HEK293 (cell line): ENCODE data around the gene DOK3.

Source experiments
- KLF8 ChIP-seq: fragments of 450-650 bp; formaldehyde crosslinking; IDR thresholded peaks from 2 replicates; pipeline ENCODE4 v1.5.1; 2016; ENCODE audit warnings: missing biosample characterization, missing genetic modification characterization
- TCF7L2 ChIP-seq: IDR thresholded peaks from 2 replicates; pipeline ENCODE4 v1.6.1; 2011; ENCODE audit warnings: low read depth, mild to moderate bottlenecking, inconsistent platforms, low read length, moderate library complexity, borderline replicate concordance
- ZNF510 ChIP-seq: fragments of 450-650 bp; formaldehyde crosslinking; IDR thresholded peaks from 2 replicates; pipeline ENCODE4 v1.5.1; 2018; ENCODE audit warnings: mild to moderate bottlenecking, missing genetic modification characterization, missing biosample characterization; ENCODE audit not compliant: insufficient replicate concordance
- ZNF791 ChIP-seq: fragments of 450-650 bp; formaldehyde crosslinking; IDR thresholded peaks from 2 replicates; pipeline ENCODE4 v1.5.1; 2016; ENCODE audit warnings: missing biosample characterization, missing genetic modification characterization
- TF ChIP-seq, protein P1 (sequence below): fragments of 450-650 bp; formaldehyde crosslinking; IDR thresholded peaks from 2 replicates; pipeline ENCODE4 v1.5.1; 2016; ENCODE audit warnings: missing biosample characterization, missing genetic modification characterization
- TF ChIP-seq, protein P2 (sequence below): fragments of 450-650 bp; formaldehyde crosslinking; IDR thresholded peaks from 2 replicates; pipeline ENCODE4 v1.5.1; 2016; ENCODE audit warnings: missing biosample characterization, missing genetic modification characterization
- TF ChIP-seq, protein P3 (sequence below): fragments of 450-650 bp; formaldehyde crosslinking; IDR thresholded peaks from 2 replicates; pipeline ENCODE4 v1.5.1; 2016; ENCODE audit warnings: missing biosample characterization, missing genetic modification characterization
- TF ChIP-seq, protein P4 (sequence below): fragments of 450-650 bp; formaldehyde crosslinking; IDR thresholded peaks from 2 replicates; pipeline ENCODE4 v1.5.1; 2016; ENCODE audit warnings: missing biosample characterization, missing genetic modification characterization, borderline replicate concordance

DNA sequence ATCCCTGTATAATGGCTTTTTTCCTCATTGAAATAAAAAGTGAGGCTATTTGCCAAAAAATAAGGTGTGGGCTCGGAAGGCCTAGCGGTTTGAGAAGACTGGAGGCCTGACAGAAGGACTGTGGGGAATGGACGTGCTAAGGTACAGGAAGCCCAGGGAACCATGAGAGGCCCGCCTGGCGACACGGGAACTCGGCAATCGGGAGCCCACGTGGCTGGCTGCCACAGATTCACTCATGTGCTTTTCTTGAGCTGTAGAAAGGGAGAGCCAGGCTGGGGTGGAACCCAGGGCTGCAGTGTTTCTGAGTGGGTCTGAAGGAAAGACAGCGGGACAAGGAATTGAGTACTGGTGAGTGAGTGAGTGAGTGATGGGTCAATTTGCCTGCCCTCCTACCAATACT is 19.0 kb upstream of the DOK3 start:
- no peak for TF ChIP-seq TCF7L2
- TF ChIP-seq, protein P1, sequence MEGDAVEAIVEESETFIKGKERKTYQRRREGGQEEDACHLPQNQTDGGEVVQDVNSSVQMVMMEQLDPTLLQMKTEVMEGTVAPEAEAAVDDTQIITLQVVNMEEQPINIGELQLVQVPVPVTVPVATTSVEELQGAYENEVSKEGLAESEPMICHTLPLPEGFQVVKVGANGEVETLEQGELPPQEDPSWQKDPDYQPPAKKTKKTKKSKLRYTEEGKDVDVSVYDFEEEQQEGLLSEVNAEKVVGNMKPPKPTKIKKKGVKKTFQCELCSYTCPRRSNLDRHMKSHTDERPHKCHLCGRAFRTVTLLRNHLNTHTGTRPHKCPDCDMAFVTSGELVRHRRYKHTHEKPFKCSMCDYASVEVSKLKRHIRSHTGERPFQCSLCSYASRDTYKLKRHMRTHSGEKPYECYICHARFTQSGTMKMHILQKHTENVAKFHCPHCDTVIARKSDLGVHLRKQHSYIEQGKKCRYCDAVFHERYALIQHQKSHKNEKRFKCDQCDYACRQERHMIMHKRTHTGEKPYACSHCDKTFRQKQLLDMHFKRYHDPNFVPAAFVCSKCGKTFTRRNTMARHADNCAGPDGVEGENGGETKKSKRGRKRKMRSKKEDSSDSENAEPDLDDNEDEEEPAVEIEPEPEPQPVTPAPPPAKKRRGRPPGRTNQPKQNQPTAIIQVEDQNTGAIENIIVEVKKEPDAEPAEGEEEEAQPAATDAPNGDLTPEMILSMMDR (tag by site-specific recombination) = no peak
- TF ChIP-seq KLF8 = no peak
- TF ChIP-seq ZNF510 = no peak
- TF ChIP-seq, protein P2, sequence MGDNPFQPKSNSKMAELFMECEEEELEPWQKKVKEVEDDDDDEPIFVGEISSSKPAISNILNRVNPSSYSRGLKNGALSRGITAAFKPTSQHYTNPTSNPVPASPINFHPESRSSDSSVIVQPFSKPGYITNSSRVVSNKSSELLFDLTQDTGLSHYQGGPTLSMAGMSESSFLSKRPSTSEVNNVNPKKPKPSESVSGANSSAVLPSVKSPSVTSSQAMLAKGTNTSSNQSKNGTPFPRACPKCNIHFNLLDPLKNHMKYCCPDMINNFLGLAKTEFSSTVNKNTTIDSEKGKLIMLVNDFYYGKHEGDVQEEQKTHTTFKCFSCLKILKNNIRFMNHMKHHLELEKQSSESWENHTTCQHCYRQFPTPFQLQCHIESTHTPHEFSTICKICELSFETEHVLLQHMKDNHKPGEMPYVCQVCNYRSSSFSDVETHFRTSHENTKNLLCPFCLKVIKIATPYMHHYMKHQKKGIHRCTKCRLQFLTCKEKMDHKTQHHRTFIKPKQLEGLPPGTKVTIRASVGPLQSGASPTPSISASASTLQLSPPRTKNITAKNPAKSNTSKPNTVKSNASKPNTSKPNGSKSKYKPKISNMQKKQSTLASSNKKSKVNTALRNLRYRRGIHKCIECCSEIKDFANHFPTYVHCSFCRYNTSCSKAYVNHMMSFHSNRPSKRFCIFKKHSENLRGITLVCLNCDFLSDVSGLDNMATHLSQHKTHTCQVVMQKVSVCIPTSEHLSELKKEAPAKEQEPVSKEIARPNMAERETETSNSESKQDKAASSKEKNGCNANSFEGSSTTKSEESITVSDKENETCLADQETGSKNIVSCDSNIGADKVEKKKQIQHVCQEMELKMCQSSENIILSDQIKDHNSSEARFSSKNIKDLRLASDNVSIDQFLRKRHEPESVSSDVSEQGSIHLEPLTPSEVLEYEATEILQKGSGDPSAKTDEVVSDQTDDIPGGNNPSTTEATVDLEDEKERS (tag by site-specific recombination) = no peak
- TF ChIP-seq, protein P3, sequence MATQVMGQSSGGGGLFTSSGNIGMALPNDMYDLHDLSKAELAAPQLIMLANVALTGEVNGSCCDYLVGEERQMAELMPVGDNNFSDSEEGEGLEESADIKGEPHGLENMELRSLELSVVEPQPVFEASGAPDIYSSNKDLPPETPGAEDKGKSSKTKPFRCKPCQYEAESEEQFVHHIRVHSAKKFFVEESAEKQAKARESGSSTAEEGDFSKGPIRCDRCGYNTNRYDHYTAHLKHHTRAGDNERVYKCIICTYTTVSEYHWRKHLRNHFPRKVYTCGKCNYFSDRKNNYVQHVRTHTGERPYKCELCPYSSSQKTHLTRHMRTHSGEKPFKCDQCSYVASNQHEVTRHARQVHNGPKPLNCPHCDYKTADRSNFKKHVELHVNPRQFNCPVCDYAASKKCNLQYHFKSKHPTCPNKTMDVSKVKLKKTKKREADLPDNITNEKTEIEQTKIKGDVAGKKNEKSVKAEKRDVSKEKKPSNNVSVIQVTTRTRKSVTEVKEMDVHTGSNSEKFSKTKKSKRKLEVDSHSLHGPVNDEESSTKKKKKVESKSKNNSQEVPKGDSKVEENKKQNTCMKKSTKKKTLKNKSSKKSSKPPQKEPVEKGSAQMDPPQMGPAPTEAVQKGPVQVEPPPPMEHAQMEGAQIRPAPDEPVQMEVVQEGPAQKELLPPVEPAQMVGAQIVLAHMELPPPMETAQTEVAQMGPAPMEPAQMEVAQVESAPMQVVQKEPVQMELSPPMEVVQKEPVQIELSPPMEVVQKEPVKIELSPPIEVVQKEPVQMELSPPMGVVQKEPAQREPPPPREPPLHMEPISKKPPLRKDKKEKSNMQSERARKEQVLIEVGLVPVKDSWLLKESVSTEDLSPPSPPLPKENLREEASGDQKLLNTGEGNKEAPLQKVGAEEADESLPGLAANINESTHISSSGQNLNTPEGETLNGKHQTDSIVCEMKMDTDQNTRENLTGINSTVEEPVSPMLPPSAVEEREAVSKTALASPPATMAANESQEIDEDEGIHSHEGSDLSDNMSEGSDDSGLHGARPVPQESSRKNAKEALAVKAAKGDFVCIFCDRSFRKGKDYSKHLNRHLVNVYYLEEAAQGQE (tag by site-specific recombination) = no peak
- no peak for TF ChIP-seq ZNF791 (tag by site-specific recombination)
- TF ChIP-seq, protein P4, sequence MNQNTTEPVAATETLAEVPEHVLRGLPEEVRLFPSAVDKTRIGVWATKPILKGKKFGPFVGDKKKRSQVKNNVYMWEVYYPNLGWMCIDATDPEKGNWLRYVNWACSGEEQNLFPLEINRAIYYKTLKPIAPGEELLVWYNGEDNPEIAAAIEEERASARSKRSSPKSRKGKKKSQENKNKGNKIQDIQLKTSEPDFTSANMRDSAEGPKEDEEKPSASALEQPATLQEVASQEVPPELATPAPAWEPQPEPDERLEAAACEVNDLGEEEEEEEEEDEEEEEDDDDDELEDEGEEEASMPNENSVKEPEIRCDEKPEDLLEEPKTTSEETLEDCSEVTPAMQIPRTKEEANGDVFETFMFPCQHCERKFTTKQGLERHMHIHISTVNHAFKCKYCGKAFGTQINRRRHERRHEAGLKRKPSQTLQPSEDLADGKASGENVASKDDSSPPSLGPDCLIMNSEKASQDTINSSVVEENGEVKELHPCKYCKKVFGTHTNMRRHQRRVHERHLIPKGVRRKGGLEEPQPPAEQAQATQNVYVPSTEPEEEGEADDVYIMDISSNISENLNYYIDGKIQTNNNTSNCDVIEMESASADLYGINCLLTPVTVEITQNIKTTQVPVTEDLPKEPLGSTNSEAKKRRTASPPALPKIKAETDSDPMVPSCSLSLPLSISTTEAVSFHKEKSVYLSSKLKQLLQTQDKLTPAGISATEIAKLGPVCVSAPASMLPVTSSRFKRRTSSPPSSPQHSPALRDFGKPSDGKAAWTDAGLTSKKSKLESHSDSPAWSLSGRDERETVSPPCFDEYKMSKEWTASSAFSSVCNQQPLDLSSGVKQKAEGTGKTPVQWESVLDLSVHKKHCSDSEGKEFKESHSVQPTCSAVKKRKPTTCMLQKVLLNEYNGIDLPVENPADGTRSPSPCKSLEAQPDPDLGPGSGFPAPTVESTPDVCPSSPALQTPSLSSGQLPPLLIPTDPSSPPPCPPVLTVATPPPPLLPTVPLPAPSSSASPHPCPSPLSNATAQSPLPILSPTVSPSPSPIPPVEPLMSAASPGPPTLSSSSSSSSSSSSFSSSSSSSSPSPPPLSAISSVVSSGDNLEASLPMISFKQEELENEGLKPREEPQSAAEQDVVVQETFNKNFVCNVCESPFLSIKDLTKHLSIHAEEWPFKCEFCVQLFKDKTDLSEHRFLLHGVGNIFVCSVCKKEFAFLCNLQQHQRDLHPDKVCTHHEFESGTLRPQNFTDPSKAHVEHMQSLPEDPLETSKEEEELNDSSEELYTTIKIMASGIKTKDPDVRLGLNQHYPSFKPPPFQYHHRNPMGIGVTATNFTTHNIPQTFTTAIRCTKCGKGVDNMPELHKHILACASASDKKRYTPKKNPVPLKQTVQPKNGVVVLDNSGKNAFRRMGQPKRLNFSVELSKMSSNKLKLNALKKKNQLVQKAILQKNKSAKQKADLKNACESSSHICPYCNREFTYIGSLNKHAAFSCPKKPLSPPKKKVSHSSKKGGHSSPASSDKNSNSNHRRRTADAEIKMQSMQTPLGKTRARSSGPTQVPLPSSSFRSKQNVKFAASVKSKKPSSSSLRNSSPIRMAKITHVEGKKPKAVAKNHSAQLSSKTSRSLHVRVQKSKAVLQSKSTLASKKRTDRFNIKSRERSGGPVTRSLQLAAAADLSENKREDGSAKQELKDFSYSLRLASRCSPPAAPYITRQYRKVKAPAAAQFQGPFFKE (tag by site-specific recombination) = no peak
